Keratinocyte (primary cell): ENCODE data around the gene PRPF18. TPM values are rescaled to one million over a fixed set of nuclear protein-coding genes. Genes with fewer than 3 reads are reported as not detected.
A peak's percentile ranks its signal among the peaks of the same experiment; 100 is the strongest.

Source experiments
- DNase-seq: peaks from one replicate; pipeline ENCODE4 v3.0.0-alpha.2; 2011; ENCODE audit warnings: low read depth, missing footprints, low spot score
- FAIRE-seq: peaks from 2 replicates; lab custom pipeline; 2011; peaks lifted over from hg19 to GRCh38; lab: Jason Lieb, UNC
- H2AFZ ChIP-seq: 2 replicates; pipeline ENCODE4 v1.6.0; 2012; ENCODE audit warnings: low read length, control low read depth, inconsistent platforms; ENCODE audit not compliant: control insufficient read depth
- H3K27ac ChIP-seq: 2 replicates; pipeline ENCODE4 v1.5.1; 2011; ENCODE audit warnings: low read length; ENCODE audit not compliant: control insufficient read depth, insufficient read depth
- H3K27me3 ChIP-seq: 3 replicates; pipeline ENCODE4 v1.6.0; 2011; ENCODE audit warnings: low read length; ENCODE audit not compliant: control insufficient read depth, insufficient read depth; ENCODE audit errors: extremely low read depth
- H3K36me3 ChIP-seq, 2 experiments: 2 replicates in 1 of 2; 3 replicates in 1 of 2; pipeline ENCODE4 v1.5.1; 2011; ENCODE audit warnings: low read length in 2 of 2, mild to moderate bottlenecking in 1 of 2; ENCODE audit not compliant: control insufficient read depth in 2 of 2, insufficient read depth in 2 of 2; ENCODE audit errors: extremely low read depth in 1 of 2
- H3K4me1 ChIP-seq: 3 replicates; pipeline ENCODE4 v1.5.1; 2011; ENCODE audit warnings: low read length; ENCODE audit not compliant: control insufficient read depth, insufficient read depth; ENCODE audit errors: extremely low read depth
- H3K4me2 ChIP-seq: 3 replicates; pipeline ENCODE4 v1.6.0; 2011; ENCODE audit warnings: low read depth, low read length; ENCODE audit not compliant: control insufficient read depth, insufficient read depth; ENCODE audit errors: extremely low read depth
- H3K4me3 ChIP-seq, 3 experiments: fragments of 200-600 bp in 1 of 3; sonication (generic) in 1 of 3; 2 replicates in 2 of 3; 3 replicates in 1 of 3; pipeline ENCODE4 v1.5.1; 2011 to 2016; ENCODE audit warnings: low read length in 3 of 3, mild to moderate bottlenecking in 3 of 3, control low read depth in 2 of 3, inconsistent platforms in 1 of 3, low read depth in 1 of 3, mixed read lengths in 1 of 3, mixed run types in 1 of 3, moderate library complexity in 1 of 3; ENCODE audit not compliant: control insufficient read depth in 2 of 3, insufficient read depth in 2 of 3; ENCODE audit errors: extremely low read depth in 1 of 3
- H3K79me2 ChIP-seq: 2 replicates; pipeline ENCODE4 v1.6.0; 2012; ENCODE audit warnings: low read length; ENCODE audit not compliant: control insufficient read depth, insufficient read depth
- H3K9ac ChIP-seq: 3 replicates; pipeline ENCODE4 v1.6.0; 2011; ENCODE audit warnings: low read length; ENCODE audit not compliant: control insufficient read depth, insufficient read depth; ENCODE audit errors: extremely low read depth
- H3K9me1 ChIP-seq: 3 replicates; pipeline ENCODE4 v1.6.0; 2011; ENCODE audit warnings: low read length; ENCODE audit not compliant: control insufficient read depth, insufficient read depth; ENCODE audit errors: extremely low read depth
- H3K9me3 ChIP-seq: 2 replicates; pipeline ENCODE4 v1.5.1; 2012; ENCODE audit warnings: low read depth, low read length; ENCODE audit not compliant: control insufficient read depth
- H4K20me1 ChIP-seq: 3 replicates; pipeline ENCODE4 v1.6.0; 2011; ENCODE audit warnings: low read length; ENCODE audit not compliant: control insufficient read depth, insufficient read depth; ENCODE audit errors: extremely low read depth
- EZH2 ChIP-seq: IDR thresholded peaks from one replicate; pipeline ENCODE4 v1.6.1; 2012; ENCODE audit warnings: inconsistent platforms, mild to moderate bottlenecking, low read length, moderate library complexity
- dilution Hi-C: fragments of 300-500 bp; cut with MboI; formaldehyde crosslinking; loops from one replicate; pipeline ENCODE4 v1.7.0; 2020; ENCODE audit warnings: low sequenced_read_pairs; ENCODE audit not compliant: extremely low pct_ligation_motif_present
- polyA plus RNA-seq, 5 experiments: library from polyadenylated mRNA; depleted of rRNA in 3 of 5; stranded (reverse) in 3 of 5; stranded (forward) in 1 of 5; unstranded in 1 of 5; fragments of >200 nt; gene quantifications; 1 replicate in 1 of 5; 2 replicates in 3 of 5; 3 replicates in 1 of 5; pipeline versions ENCODE4 v1.2.1 to v1.2.3, GENCODE V29; 2011 to 2012; ENCODE audit warnings: missing spikeins in 2 of 5, low read depth in 1 of 5, low replicate concordance in 1 of 5
- TF ChIP-seq, protein P1 (sequence below), 3 experiments: IDR thresholded peaks in 1 of 3; conservative IDR thresholded peaks in 1 of 3; optimal IDR thresholded peaks in 1 of 3; 2 replicates in 2 of 3; 3 replicates in 1 of 3; pipeline versions ENCODE3 to v1.5.1; 2011; ENCODE audit warnings: low read length in 3 of 3, mild to moderate bottlenecking in 3 of 3, moderate library complexity in 2 of 3, control low read depth in 1 of 3, inconsistent platforms in 1 of 3; ENCODE audit not compliant: insufficient read depth in 2 of 3; ENCODE audit errors: extremely low read depth in 1 of 3

PRPF18 gene
- polyA plus RNA-seq, 1 donor (not counting 4 experiments of a cell fraction or from before 2014, with no cell fraction given), result 28.0 TPM

DNA sequence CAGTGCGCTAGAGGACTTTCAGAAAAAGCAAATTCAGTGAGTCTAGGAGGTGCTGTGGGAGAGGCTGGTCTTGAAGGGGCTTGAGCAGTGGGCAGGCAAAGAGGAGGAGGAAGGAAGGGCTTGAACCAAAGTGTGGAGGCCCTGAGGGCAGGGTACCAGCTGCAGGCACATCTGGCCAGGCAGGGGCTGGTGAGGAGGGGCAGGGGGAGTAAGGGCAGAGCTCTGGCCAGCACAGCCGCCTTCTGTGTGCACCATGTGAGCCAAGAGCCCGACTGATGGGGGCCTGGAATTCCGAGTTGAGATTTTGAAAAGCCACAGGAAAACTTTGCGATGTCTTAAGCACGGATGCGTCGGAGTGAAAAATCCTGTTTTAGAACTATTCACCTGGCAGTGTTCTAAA, 74.5 kb downstream of the PRPF18 start:
- Histone ChIP-seq H3K27ac (peak overlapping the region; percentile 70), H3K4me2 (peak overlapping the region; percentile 81), H3K9me3 (no peaks in the 10 kb centered on the region), H4K20me1 (no peaks in the 10 kb centered on the region), H3K79me2 (no peaks in the 10 kb centered on the region), H3K27me3 (no peaks in the 10 kb centered on the region), H3K36me3 (peaks cover 5 to 26% of the 10 kb centered on the region in 2 experiments), H2AFZ (no peak overlapping the region), H3K9me1 (no peaks in the 10 kb centered on the region), H3K9ac (peak overlapping the region; percentile 59), H3K4me1 (peaks cover 23% of the 10 kb centered on the region), H3K4me3 (no peak overlapping the region)
- FAIRE-seq (no peak), DNase-seq (no peak)
- TF ChIP-seq, protein P1, sequence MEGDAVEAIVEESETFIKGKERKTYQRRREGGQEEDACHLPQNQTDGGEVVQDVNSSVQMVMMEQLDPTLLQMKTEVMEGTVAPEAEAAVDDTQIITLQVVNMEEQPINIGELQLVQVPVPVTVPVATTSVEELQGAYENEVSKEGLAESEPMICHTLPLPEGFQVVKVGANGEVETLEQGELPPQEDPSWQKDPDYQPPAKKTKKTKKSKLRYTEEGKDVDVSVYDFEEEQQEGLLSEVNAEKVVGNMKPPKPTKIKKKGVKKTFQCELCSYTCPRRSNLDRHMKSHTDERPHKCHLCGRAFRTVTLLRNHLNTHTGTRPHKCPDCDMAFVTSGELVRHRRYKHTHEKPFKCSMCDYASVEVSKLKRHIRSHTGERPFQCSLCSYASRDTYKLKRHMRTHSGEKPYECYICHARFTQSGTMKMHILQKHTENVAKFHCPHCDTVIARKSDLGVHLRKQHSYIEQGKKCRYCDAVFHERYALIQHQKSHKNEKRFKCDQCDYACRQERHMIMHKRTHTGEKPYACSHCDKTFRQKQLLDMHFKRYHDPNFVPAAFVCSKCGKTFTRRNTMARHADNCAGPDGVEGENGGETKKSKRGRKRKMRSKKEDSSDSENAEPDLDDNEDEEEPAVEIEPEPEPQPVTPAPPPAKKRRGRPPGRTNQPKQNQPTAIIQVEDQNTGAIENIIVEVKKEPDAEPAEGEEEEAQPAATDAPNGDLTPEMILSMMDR (optimal IDR thresholded peaks at IDR 0.05 in 1 of 3, IDR thresholded peaks at IDR 0.05 in 1 of 3, conservative IDR thresholded peaks at IDR 0.05 in 1 of 3; ENCODE audit: extremely low read depth in 1 of 3, insufficient read depth in 2 of 3, low read length in 3 of 3), result no peak
- no peak for TF ChIP-seq EZH2
- dilution Hi-C loops, result no loop called here

DNA sequence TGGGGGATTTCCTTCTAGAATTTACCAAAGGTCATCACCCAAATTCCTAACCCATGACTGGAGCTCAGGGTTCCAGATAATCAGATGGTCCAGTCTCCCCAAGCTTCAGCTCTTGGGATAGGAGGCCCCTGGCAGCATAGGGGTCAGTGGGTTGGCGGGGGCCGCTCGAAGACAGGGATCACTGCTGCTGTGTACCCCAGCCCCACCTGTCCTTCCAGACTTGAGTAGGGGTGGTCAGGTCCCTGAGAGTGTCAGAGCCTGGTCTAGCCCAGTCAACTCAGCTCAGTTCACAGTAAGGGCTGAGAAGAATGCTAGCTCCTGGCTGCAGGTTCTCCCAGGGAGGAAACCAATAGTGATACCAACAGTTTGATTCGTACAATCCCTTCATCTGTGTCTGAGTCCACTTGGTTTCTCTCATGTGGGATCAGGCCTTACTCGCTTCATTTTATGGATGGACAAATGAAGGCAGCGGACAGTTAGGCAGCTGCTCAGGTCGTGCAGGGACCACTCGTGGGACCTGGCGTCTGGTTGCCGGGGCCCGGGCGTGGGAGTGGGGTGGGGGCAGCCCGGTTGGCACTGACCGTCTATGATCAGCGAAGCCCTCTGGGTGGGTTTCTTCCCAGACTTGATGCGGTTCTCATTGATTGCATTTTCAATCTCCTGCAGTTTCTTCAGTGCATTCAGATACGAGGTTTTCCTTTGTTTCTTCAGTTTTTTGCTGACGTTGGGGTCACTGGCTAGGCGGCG, 78.9 kb downstream of the PRPF18 start:
- H3K9me3 ChIP-seq, result no peaks in the 10 kb centered on the region
- no peak overlapping the region for H2AFZ ChIP-seq
- no peaks in the 10 kb centered on the region for H4K20me1 ChIP-seq
- no peak for TF ChIP-seq EZH2
- TF ChIP-seq, protein P1 (optimal IDR thresholded peaks at IDR 0.05 in 1 of 3, IDR thresholded peaks at IDR 0.05 in 1 of 3, conservative IDR thresholded peaks at IDR 0.05 in 1 of 3; ENCODE audit: extremely low read depth in 1 of 3, insufficient read depth in 2 of 3, low read length in 3 of 3), result no peak
- peaks cover 12% of the 10 kb centered on the region for H3K4me1 ChIP-seq
- no peak overlapping the region for H3K9ac ChIP-seq
- H3K4me2 ChIP-seq, result no peak overlapping the region
- H3K4me3 ChIP-seq, result no peak overlapping the region
- DNase-seq, result no peak
- FAIRE-seq, result no peak
- no peaks in the 10 kb centered on the region for H3K9me1 ChIP-seq
- H3K27me3 ChIP-seq, result no peaks in the 10 kb centered on the region
- no peaks in the 10 kb centered on the region for H3K79me2 ChIP-seq
- dilution Hi-C loops, result no loop called here
- peaks cover 10 to 22% of the 10 kb centered on the region in 2 experiments for H3K36me3 ChIP-seq
- no peak overlapping the region for H3K27ac ChIP-seq
